Lower lobe of right lung (tissue), 2 donors: Measurements from ENCODE around the gene PSMD5. TPM values are rescaled to one million over a fixed set of nuclear protein-coding genes. Genes with fewer than 3 reads are reported as not detected.

Experiments used
- ATAC-seq, 2 donors: fragments of 200-7000 bp; cut with Tn5 transposase; one replicate each; pipeline ENCODE4 v1.9.1; 2020 to 2022; ENCODE audit warnings: mild to moderate bottlenecking in 2 of 2, moderate library complexity in 2 of 2
- DNase-seq: peaks from one replicate; pipeline ENCODE4 v3.0.0-alpha.2; 2020
- H3K27ac ChIP-seq: fragments of 200-600 bp; one replicate; pipeline ENCODE4 v1.8.0; 2022
- H3K27me3 ChIP-seq: fragments of 200-600 bp; one replicate; pipeline ENCODE4 v1.8.0; 2022; ENCODE audit warnings: low read depth
- H3K36me3 ChIP-seq: fragments of 200-600 bp; one replicate; pipeline ENCODE4 v1.8.0; 2022; ENCODE audit warnings: mild to moderate bottlenecking
- H3K4me1 ChIP-seq: fragments of 200-600 bp; one replicate; pipeline ENCODE4 v1.8.0; 2022
- H3K4me3 ChIP-seq: fragments of 200-600 bp; one replicate; pipeline ENCODE4 v1.8.0; 2022; ENCODE audit warnings: mild to moderate bottlenecking
- H3K9me3 ChIP-seq: fragments of 200-600 bp; one replicate; pipeline ENCODE4 v1.8.0; 2022
- CTCF ChIP-seq: fragments of 200-600 bp; IDR thresholded peaks from one replicate; pipeline ENCODE4 v1.8.0; 2022; ENCODE audit warnings: antibody characterized with exemption, mild to moderate bottlenecking
- intact Hi-C: fragments of 100-400 bp; cut with DNase I; formaldehyde crosslinking; loops from one replicate; pipeline ENCODE4 v1.11.0; 2022
- total RNA-seq: library from RNA; stranded (reverse); fragmentation: NEBNext Ultra II Directional; extraction: Animal tissue kit (Norgen Biotek cat#: 25700); gene quantifications from one replicate; pipeline ENCODE4 v1.2.1, GENCODE V29; 2021
- donor health status: DM: no; HTN: yes; CAD: no; lungs with severe emphysema.

PSMD5 gene
- total RNA-seq, 1 donor from 2014 or later: 34.1 TPM

GRCh38 chr9:120846906-120847305 is 4.2 kb upstream of the PSMD5 start:
- ATAC-seq (no peak), DNase-seq (no peak)
- Histone ChIP-seq H3K36me3 (peaks cover 21% of the 10 kb centered on the region), H3K4me3 (no peak overlapping the region), H3K9me3 (no peaks in the 10 kb centered on the region), H3K4me1 (peaks cover 22% of the 10 kb centered on the region), H3K27me3 (no peaks in the 10 kb centered on the region), H3K27ac (no peak overlapping the region)
- TF ChIP-seq CTCF: no peak
- intact Hi-C loops: no loop called here

GRCh38 chr9:120846251-120846889 is 3.6 kb upstream of the PSMD5 start:
- no peak overlapping the region for H3K4me3 ChIP-seq

GRCh38 chr9:120845255-120845654 is 2.5 kb upstream of the PSMD5 start:
- intact Hi-C loops: no loop called here
- Histone ChIP-seq H3K27ac (no peak overlapping the region), H3K36me3 (peaks cover 5% of the 10 kb centered on the region), H3K4me3 (no peak overlapping the region), H3K9me3 (no peaks in the 10 kb centered on the region), H3K4me1 (peaks cover 30% of the 10 kb centered on the region), H3K27me3 (no peaks in the 10 kb centered on the region)
- DNase-seq: no peak
- no peak for ATAC-seq
- TF ChIP-seq CTCF: no peak

More at GRCh38 chr9:120846251-120846889, 3.6 kb upstream of the PSMD5 start:
- ATAC-seq: no peak
- DNase-seq: no peak
- intact Hi-C loops: no loop called here
- no peaks in the 10 kb centered on the region for H3K9me3 ChIP-seq
- H3K36me3 ChIP-seq: peaks cover 16% of the 10 kb centered on the region
- H3K27me3 ChIP-seq: no peaks in the 10 kb centered on the region
- H3K4me1 ChIP-seq: peaks cover 27% of the 10 kb centered on the region
- no peak overlapping the region for H3K27ac ChIP-seq
- TF ChIP-seq CTCF: no peak

GRCh38 chr9:120841930-120842684 is 615 bp downstream of the PSMD5 start:
- H3K9me3 ChIP-seq: no peaks in the 10 kb centered on the region
- peak overlapping the region; percentile 68 for H3K4me3 ChIP-seq
- H3K36me3 ChIP-seq: no peaks in the 10 kb centered on the region
- H3K27me3 ChIP-seq: no peaks in the 10 kb centered on the region
- intact Hi-C loops: no loop called here
- ATAC-seq (peak; percentile 27 to 34), DNase-seq (no peak)
- peak overlapping the region; percentile 97 for H3K27ac ChIP-seq
- TF ChIP-seq CTCF: no peak
- H3K4me1 ChIP-seq: peaks cover 41% of the 10 kb centered on the region

GRCh38 chr9:120839146-120839545 is 3.6 kb downstream of the PSMD5 start:
- no peak for TF ChIP-seq CTCF
- no peak for ATAC-seq
- H3K4me3 ChIP-seq: no peak overlapping the region
- H3K27me3 ChIP-seq: no peaks in the 10 kb centered on the region
- peaks cover 13% of the 10 kb centered on the region for H3K36me3 ChIP-seq
- no peak overlapping the region for H3K27ac ChIP-seq
- H3K9me3 ChIP-seq: no peaks in the 10 kb centered on the region
- no peak for DNase-seq
- intact Hi-C loops: no loop called here
- H3K4me1 ChIP-seq: peaks cover 30% of the 10 kb centered on the region
